ENCODE data around the gene PDCD4. TPM values are rescaled to one million over a fixed set of nuclear protein-coding genes. Genes with fewer than 3 reads are reported as not detected.
A peak's percentile ranks its signal among the peaks of the same experiment; 100 is the strongest.

The PDCD4 gene
- total RNA-seq, 1 donor = 35.8 TPM

DNA sequence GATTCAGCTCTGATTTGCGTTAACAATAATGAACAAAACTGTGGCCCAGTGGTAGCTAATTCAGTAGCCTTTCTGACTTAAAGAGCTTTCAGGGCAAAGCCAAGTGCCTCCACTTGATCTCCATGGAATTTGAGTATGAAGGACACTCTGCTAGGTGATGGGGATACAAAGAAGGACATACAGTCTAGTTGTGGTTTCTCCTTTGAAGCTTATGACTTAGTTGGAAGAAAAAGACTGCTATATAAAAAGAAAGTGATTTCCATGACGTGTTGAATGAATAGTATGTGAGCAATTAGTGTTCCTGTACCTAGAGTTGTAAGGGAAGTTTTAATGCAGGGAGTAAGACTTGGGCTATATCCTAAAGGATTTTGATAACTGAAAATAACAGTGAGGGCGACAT is 8.3 kb downstream of the PDCD4 start:
- DNase-seq (ENCODE audit: low read depth) = no peak
- no peak overlapping the region for H3K4me3 ChIP-seq (ENCODE audit: low read depth, low read length)
- TF ChIP-seq, protein P1, sequence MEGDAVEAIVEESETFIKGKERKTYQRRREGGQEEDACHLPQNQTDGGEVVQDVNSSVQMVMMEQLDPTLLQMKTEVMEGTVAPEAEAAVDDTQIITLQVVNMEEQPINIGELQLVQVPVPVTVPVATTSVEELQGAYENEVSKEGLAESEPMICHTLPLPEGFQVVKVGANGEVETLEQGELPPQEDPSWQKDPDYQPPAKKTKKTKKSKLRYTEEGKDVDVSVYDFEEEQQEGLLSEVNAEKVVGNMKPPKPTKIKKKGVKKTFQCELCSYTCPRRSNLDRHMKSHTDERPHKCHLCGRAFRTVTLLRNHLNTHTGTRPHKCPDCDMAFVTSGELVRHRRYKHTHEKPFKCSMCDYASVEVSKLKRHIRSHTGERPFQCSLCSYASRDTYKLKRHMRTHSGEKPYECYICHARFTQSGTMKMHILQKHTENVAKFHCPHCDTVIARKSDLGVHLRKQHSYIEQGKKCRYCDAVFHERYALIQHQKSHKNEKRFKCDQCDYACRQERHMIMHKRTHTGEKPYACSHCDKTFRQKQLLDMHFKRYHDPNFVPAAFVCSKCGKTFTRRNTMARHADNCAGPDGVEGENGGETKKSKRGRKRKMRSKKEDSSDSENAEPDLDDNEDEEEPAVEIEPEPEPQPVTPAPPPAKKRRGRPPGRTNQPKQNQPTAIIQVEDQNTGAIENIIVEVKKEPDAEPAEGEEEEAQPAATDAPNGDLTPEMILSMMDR (IDR thresholded peaks at IDR 0.05; ENCODE audit: insufficient read depth, low read depth, low read length) = no peak

DNA sequence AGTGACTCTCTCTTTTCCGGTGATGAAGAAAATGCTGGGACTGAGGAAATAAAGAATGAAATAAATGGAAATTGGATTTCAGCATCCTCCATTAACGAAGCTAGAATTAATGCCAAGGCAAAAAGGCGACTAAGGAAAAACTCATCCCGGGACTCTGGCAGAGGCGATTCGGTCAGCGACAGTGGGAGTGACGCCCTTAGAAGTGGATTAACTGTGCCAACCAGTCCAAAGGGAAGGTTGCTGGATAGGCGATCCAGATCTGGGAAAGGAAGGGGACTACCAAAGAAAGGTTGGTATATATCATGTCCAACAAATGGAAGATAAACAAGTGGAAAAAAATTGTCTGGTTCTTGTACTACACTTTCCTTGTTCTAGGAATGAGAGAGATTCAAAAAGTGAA is 9.5 kb downstream of the PDCD4 start:
- TF ChIP-seq, protein P1 (IDR thresholded peaks at IDR 0.05; ENCODE audit: insufficient read depth, low read depth, low read length) = no peak
- DNase-seq (ENCODE audit: low read depth) = no peak
- no peak overlapping the region for H3K4me3 ChIP-seq (ENCODE audit: low read depth, low read length)

DNA sequence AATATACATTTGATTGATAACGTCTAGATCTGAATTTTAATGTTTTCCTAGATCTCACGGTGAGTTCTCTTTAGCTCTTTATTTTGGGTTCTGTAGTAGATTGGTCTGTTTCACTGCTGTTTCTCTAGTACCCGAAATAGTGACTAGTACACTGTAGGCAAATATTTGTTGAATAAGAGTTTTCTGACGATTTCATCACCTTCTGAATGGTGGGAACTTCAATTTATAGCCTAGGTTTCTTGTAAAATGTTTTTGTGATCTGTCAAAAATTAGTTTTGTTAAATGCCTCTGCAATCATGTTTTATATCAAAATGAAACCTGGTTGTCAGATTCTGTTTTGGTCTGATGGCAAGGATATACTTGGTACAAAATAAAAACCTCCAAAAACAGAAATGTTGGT is 10.2 kb downstream of the PDCD4 start:
- DNase-seq (ENCODE audit: low read depth) = no peak
- TF ChIP-seq, protein P1 (IDR thresholded peaks at IDR 0.05; ENCODE audit: insufficient read depth, low read depth, low read length) = no peak
- no peak overlapping the region for H3K4me3 ChIP-seq (ENCODE audit: low read depth, low read length)

DNA sequence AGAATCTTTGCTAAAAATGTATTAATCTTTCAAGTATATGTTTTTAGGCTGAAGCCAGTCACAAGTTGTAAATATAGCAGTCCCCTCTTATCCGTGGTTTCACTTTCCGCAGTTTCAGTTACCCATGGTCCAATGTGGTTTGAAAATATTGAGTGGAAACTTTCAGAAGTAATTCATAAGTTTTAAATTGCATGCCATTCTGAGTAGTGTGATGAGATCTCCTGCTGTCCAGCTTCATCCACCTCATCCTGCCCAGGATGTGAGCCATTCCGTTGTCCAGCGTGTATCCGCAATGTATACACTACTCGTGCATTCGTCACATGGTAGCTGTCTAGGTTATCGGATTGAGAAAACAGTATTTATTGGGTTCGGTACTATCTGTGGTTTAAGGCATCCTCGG is 12.2 kb downstream of the PDCD4 start:
- TF ChIP-seq, protein P1 (IDR thresholded peaks at IDR 0.05; ENCODE audit: insufficient read depth, low read depth, low read length) = no peak
- no peak overlapping the region for H3K4me3 ChIP-seq (ENCODE audit: low read depth, low read length)
- DNase-seq (ENCODE audit: low read depth) = peak; percentile 59

DNA sequence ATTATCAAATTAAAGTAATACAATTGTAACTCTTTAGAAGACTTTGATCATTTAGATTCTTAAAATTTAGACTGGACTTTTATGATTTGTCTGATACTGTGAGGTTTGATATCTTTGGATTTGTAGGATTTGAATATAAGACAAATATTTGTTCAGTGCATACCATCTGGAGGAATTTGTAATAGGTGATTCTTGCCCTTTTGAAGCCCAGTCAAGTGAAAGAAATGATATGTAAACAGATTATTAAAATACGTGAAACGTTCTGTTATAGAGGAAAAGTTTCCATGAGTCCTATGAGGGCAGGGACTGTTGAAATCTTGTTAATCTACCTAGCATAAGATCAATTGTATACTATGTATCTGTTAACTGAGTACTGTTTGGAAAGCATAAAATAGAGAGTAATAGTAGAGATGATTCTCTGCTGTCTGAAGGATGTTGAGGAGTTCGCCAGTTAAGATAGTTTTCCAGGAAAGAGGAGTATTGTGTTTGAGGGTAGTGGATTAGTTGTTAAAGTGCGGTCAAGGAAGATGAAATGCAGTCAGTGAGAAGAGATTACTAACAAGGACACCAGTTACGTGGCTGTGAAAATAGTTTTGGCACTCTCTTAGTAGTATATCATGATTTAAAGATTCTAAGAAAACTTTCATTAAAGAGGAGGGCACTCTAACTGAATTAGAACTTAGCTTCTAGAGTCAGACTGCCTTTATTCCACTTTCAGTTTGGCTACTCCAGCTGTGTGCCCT is 14.4 kb downstream of the PDCD4 start:
- H3K4me3 ChIP-seq (ENCODE audit: low read depth, low read length) = no peak overlapping the region
- TF ChIP-seq, protein P1 (IDR thresholded peaks at IDR 0.05; ENCODE audit: insufficient read depth, low read depth, low read length) = no peak
- no peak for DNase-seq (ENCODE audit: low read depth)

DNA sequence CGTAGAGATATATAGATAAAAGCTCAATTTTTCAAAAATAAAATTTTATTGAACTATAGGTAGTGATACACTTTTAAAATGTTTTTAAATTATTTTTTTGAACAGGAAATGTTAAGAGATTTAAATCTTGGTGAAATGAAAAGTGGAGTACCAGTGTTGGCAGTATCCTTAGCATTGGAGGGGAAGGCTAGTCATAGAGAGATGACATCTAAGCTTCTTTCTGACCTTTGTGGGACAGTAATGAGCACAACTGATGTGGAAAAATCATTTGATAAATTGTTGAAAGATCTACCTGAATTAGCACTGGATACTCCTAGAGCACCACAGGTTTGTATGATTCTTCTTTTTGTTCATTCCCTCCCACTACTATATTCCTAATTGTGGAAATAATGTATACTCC is 15.8 kb downstream of the PDCD4 start:
- no peak for DNase-seq (ENCODE audit: low read depth)
- H3K4me3 ChIP-seq (ENCODE audit: low read depth, low read length) = no peak overlapping the region
- TF ChIP-seq, protein P1 (IDR thresholded peaks at IDR 0.05; ENCODE audit: insufficient read depth, low read depth, low read length) = no peak

Data from fibroblast of villous mesenchyme (primary cell).